Activated CD4-positive, alpha-beta T cell treated with anti-CD3 and anti-CD28 coated beads, Interleukin-2, amount 50 U/mL, for 4 hours (primary cell): ENCODE measurements around the gene ANXA8L1.
"Not testable (repeated sequence)": the region's sequence is repeated elsewhere in the genome, so short reads cannot be mapped to it uniquely, and the experiment has no call there.

Experiments used
- DNase-seq, 2 experiments: peaks; one replicate each; pipeline ENCODE4 v3.0.0-alpha.2; 2020

Gene ANXA8L1, protein sequence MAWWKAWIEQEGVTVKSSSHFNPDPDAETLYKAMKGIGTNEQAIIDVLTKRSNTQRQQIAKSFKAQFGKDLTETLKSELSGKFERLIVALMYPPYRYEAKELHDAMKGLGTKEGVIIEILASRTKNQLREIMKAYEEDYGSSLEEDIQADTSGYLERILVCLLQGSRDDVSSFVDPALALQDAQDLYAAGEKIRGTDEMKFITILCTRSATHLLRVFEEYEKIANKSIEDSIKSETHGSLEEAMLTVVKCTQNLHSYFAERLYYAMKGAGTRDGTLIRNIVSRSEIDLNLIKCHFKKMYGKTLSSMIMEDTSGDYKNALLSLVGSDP

GRCh38 chr10:46375406-46375805 is at the start of gene ANXA8L1:
Gene ANXA8L1, plus strand, starts transcription at chr10:46375776. Its CDS starts 76 bp downstream, at chr10:46375852.
- not testable (repeated sequence) for DNase-seq

GRCh38 chr10:46326066-46326465 is 49.5 kb upstream of the ANXA8L1 start:
- DNase-seq: no peak

- DNase-seq: no peak
These were observed 48.6 kb upstream of the ANXA8L1 start for GRCh38 chr10:46326971-46327370.

DNA sequence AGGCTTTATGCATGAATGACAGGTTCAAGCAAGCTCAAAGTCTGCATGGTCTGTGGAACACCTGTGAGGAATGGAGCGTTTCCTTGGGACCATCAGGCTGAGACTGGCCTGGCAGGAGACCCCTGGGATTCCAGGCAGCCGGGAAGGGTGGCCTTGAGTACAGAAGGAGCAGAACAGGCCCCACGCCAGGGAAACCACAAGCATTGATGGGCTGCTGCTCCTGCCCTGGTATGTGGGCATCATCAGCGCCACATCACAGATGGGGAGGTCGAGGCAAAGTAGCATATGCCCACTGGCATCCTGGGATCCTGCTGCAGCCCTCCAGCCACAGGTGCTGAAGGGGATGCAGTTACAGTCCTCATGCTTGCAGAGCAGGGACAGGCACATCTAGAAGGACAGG is 47.9 kb upstream of the ANXA8L1 start:
- DNase-seq: no peak

DNA sequence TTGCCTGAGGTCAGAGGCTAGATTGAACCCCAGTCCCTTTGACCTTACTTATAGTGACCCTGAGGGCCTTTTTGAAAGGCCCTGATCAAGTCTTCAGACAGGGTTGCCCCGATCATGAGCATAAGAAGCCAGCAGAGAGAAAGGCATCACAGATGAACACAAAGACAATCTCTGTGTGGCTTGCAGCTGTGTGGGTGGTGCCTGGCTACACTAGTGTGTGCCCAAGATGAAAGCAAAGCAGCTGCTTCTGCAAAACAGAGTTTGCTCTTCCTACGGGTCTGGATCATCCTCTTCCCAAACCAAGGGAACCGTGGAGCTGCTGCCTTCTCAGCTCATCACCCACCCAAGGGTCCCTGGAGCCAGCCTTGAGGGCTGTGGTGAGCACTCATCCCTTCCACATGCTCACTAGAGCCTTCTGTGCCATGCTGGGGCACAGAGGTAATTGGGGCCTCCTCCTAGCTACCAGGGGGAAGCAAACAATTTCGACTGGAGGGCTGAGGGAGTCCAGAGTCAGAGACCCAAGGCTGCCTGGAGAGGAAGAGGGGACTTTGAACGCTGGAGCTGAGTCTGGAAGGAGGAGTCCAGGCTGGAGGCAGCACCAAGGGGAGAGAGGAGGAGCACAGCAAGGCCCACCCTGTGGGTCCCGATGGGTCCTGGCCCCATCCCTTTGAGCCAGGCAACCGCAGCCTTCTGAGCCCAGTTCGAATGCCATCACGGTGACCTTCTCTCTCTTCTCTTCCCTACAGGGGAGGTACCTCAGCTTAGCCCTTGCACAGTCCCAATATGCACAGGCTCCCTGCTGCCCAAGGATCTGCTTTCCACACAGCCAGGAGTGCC is 46.5 kb upstream of the ANXA8L1 start:
- no peak for DNase-seq

DNA sequence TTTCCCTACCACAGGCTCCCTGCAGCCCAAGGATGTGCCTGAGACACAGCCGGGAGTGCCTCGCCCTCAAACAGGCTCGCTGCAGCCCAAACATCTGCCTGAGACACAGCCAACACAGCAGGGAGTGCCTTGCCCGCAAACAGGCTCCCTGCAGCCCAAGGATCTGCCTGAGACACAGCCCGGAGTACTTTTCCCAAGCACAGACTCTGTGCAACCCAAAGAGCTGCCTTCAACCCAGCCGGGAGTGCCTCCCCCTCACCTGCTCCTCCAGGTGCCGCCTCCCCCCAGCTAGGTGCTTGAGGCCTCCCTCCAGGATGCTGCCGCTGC is 45.9 kb upstream of the ANXA8L1 start:
- no peak for DNase-seq

GRCh38 chr10:46330894-46331293 is 44.7 kb upstream of the ANXA8L1 start:
- DNase-seq: no peak

GRCh38 chr10:46365484-46365883 is 10.1 kb upstream of the ANXA8L1 start:
- not testable (repeated sequence) for DNase-seq

DNA sequence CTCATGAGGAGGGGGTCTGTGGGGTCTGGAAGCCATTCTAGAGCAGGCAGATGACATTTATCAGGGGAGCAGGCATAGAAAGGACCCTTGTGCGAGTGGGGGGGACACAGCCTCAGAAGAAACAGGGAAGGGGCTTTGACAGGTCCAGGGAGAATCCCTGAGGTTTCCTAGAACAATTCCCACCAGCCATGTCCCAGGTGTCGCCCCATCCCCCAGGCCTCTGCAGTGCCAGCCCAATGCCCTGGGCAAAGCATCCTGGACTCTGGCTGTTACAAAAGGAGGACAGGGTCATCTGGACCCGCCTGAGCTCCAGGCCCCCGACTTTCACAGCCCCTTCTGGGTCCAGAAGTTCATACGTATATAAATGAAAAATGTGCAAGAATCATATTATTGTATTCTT is 8.4 kb upstream of the ANXA8L1 start:
- not testable (repeated sequence) for DNase-seq

DNA sequence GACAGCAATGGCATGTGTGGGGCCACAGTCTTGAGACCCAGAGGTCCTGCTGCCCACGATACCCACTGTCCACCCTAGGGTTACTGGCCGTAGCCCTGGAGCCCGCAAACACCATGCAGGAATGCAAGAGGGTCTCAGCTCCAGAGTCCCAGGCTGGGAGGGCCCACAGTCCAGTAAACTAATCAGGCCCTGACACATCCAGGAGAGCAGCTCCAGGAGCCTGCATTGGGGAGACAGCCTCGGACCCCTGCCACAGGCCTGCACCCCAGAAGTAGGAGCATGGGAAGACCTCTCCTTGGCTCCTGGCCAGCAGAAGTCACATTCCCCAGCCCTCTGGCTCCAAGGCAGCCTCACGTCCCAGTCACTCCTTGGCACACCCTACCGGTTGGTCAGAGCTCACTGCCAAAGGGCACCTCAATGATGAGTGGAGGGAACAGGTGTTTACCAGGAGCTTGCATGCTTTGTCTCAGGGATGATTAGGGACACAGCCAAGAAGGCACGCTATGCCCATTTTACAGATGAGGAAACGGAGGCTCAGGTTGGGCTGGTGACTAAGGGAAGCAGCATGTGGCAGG is 7.8 kb upstream of the ANXA8L1 start:
- not testable (repeated sequence) for DNase-seq

DNA sequence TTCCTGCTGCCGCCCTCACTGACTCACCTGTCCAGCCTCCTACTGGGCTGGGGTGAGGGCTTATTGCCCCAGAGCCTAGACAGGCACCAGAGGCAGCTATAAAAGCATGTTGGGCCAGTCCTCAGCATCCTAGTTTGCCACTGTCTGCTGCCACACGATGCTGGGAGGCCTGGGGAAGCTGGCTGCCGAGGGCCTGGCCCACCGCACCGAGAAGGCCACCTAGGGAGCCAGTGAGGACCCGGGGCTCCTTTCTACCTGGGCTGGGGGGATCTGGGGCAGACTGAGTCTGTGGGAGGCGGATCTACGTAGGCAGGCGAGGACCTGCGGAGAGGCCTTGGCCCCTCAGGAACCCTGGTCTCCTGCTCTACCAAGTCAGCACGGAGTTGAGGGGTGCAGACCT is 6.6 kb upstream of the ANXA8L1 start:
- DNase-seq: not testable (repeated sequence)

GRCh38 chr10:46374410-46374809 is 1.2 kb upstream of the ANXA8L1 start:
- not testable (repeated sequence) for DNase-seq

GRCh38 chr10:46377022-46377421 is 1.4 kb downstream of the ANXA8L1 start:
- not testable (repeated sequence) for DNase-seq

- DNase-seq: not testable (repeated sequence)
These were observed 2.1 kb downstream of the ANXA8L1 start for GRCh38 chr10:46377651-46378050.

GRCh38 chr10:46378108-46378507 is 2.5 kb downstream of the ANXA8L1 start:
- DNase-seq: not testable (repeated sequence)

GRCh38 chr10:46379233-46379848 is 3.8 kb downstream of the ANXA8L1 start:
- DNase-seq: not testable (repeated sequence)

DNA sequence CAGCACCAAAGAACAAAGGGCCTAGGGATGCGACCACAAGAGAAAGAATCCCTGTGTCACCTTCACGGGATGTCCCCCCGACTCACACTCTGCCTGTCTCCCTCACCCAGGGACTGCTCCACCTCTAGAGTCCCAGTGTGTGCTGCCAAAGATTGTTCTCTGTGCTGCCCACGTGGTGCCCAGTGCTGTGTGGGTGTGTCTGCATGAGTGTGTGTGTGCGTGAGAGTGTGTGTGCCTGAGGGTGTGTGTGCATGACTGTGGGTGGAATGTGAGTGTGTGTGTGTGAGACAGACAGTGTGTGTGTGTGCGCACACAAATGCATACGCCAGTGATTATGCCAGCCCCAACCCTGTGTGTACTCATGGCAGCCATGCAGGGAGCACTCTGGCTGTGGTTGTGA is 10.3 kb downstream of the ANXA8L1 start:
- not testable (repeated sequence) for DNase-seq

DNA sequence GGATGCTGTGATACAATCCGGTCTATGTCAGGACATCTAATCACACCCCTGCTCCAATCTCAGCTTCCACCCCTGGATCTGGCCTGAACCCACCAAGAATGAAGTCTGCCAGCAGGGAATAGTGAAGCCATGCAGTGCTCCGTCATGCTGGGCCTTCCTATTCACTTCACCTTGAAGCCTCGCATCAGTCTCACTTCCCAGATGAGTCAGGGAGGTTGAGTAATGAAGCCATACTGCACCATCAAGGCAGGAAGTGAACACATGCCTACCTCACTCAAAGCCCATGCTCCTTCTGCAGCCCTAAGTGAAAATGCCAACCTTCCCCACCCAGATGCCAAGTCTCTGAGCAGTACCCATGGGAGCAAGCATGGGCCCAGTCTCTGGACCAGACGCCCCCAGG is 11.1 kb downstream of the ANXA8L1 start:
- not testable (repeated sequence) for DNase-seq

DNA sequence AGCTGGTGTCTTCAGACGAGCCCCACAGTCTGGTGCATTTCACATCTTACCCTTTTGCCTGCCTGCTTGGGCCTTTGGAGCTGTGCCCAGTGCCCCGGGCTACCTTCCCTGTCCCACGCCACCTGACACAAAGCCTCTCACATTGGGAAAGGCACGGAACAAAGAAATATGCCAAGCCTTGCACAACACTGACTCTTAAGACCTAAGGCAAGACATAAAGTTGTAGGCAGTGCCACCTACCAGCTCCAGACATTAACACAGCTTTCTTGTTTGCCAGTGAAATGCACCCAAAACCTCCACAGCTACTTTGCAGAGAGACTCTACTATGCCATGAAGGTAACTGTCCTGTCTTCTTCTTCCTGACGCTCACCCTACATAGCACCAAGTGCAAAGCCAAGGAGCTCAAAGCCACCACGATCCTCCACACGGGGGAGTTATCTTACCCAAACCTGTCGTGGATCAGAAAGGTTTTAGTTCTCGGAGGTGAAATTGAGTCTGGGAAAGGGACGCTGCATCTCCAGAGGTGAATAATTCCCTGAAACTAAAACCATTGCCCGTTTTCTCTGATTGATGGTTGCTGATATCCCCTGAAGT is 11.8 kb downstream of the ANXA8L1 start:
- not testable (repeated sequence) for DNase-seq

- not testable (repeated sequence) for DNase-seq
These were observed 15.8 kb downstream of the ANXA8L1 start for GRCh38 chr10:46391422-46391821.

GRCh38 chr10:46396441-46397279 is 21.1 kb downstream of the ANXA8L1 start:
- DNase-seq: not testable (repeated sequence)

DNA sequence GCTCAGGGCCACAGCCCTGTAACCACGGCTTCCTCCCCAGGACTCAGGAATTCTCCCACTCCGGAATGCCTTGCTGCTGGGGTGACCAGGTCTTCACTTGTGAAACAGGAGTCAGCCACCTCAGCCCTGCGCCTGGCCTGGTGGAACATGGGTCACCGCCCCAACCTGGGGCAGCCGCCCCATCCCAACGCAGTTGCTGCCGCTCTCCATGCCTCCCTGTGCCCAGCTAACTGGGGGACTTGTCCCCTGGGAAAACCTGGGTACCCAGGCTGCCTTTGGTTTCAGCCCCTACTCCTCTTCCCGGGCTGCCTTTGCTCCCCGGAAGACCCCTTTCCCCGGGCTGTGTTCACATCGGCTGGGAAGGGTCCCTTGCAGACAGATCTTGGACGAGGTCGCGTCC is 22.2 kb downstream of the ANXA8L1 start:
- not testable (repeated sequence) for DNase-seq
